HG03432 (cell line): ENCODE data around the gene SKAP2.

Source experiments
- ATAC-seq: cut with Tn5 transposase; IDR thresholded peaks from one replicate; pipeline ENCODE4 v1.9.1; 2021; ENCODE audit warnings: mild to moderate bottlenecking, moderate library complexity; ENCODE audit not compliant: unreplicated experiment

The SKAP2 gene

DNA sequence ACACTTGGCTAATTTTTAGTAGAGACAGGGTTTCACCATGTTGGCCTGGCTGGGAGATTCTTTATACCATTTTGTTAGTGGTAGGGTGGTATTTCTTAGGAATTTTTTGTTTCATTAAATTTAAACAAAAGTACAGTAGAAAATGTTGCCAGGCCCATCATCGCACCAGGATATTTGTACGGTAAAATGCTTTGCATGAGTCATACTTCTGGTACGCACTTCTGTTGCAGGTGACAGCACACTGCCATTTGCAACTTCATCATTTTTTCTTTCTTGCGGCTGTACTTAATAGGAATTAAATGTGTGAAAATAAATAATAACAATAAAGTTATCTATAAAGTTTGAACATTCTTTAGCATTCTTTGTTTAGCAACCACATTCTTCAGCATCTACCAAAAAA lies 195.6 kb downstream of the SKAP2 start:
- no peak for ATAC-seq

DNA sequence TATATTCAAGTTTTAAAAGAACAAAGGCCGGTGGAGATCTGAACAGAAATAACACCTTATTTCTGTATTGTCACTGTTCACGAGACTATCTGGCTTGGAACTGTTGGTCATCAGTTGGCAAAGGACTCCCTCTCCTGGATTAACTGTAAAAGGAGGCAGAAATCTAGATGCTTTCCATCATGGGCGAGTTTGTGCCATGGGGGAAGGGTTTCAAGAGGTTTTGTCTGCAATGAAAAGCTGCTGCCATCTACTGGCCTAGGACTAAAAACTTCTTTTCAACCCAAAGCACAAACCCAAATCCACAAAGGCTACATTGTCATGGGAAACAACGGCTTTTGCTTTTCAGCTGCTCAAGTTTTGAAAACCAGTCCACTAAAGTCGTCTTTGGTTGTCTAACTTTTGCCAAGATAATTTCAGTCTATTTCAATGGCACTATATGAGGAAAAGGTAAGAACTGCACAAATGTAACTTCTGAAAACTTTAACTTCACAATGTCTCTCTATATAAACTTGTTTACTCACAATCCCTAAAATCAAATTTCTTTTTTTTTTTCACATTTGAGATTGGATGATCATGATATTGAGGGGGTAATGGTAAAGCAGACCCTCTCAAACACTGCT lies 196.8 kb downstream of the SKAP2 start:
- ATAC-seq, result peak; percentile 72

DNA sequence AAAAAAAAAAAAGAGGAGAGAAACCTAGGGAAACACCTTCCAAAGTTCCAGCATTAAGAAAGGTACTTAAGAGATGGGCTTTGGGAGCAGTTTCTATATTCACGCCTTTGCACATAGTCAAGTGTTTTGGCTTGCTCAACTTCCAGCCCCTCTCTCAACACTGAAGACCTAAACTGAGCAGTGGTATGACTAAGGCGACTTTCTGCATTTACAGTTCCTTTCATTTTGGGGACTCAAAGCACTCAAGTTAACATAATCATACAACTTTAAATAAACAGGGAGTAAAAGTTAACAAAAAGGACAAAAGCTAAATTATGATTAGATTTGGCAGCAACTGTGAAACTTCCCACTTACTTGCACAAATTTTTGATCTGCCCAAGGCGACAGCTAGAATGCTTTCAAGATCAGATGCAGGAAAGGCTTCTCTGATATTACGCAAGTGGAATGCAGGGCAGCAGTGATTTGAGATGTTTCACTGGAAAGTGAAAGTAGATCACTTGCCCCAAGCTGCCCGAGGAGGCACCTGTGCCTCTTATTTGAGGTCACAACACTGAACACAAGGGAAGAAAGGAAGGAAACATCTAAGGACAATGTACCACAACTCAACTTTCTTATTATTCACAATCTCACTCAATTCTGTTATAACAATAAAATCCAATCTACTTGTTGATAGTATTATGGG lies 199.5 kb downstream of the SKAP2 start:
- peak; percentile 61 for ATAC-seq

DNA sequence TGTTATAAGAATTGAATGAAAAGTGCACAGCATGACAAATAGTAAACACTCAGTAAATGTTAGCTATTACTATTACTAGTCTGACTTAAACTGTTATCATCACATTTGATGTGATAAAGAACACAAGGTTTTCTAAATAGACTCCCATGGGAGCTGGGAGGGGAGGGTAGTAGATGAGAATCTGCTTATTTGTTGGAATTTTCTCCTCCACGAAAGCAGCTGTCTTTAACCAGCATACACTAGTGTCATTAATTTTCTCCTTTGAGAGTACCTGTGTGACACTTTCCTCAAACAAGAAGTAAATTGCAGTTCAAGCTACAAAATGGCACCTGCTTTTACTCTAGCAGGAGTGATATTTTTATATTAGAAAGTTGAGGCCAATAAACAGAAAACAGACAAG lies 200.1 kb downstream of the SKAP2 start:
- no peak for ATAC-seq

DNA sequence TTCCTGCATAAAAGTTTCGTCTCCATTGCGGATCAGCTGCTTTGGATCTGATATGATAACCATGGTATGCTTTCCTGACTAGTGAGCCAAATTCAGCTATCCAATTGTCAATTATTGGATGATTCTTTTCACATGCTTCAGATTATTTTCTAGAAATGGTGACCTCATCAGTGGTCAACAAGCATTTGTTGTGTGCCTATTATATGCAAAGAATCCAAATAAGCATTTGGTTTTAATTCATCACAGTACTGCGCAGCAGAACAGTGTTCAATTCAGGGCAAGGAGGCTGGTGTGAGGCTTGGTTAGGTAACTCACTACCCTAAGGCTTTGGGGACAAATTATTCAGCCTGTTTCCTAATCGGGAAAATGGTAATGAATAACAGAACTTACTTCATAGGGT lies 200.5 kb downstream of the SKAP2 start:
- no peak for ATAC-seq

DNA sequence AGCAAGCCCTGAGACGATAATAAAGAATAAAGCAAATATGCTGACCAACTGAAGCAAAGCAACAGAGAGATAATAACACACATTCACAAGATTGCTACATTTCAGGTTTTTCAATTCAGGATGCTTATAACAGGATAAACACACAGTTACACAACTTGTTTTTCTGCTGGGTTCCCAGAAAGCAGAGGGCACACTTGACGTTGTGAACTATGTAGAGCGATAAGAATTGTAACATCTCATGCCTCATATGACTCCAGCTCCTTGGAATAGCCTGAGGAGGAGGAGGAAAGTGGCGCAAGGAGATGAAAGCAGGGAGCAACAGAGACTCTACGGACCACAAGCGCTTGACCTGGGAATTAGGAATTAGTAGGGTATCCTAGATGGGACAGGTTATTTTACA lies 201.7 kb downstream of the SKAP2 start:
- no peak for ATAC-seq

DNA sequence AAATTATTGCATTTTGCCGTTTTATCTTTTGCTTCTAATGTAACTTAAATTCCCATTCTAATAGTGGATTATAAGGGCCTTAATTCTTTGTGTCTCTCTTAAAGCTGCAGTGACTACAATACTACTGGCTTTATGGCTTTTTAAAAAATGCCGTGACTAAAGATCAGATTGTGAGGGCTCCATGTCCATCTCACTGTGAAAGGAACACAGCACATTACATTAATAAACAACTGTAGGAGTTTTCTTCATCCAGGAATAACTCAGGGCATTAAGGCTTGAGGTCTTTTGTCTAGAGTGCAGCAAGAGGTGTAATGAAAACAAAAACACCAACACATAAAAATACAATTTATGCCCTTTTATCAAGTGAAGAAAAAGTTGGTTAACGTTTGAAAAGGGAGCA lies 205.3 kb downstream of the SKAP2 start:
- no peak for ATAC-seq

DNA sequence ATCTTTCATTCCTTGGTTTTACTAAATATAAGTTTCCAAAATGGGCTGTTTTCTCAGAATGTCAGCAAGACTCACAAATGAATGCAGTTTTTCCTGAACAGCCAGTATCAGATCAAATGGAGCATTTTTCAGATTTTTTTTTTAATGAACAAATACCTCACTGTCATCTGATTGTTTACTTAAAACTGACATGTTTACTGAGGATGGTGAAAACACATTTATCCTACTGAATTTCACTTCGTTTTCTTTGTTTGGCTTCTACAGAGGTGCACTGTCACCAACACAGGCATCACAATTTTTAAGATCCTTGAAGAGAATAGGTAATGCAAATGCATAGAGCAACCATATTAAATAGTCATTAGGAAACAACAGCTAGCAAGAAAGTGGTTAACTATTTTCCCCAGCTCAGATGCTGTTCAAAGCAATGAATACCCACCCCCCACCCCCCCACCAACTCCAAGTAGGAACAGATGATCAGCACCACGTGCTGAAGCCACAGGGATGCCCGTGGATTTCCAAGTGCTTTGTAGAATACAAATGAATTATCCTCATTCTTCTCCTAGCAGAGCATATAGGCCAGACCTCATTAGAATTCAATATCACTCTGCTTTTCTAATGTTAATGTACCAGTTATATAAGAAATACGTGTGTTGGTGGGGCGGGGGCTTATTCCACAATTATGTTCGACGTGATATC lies 205.9 kb downstream of the SKAP2 start:
- ATAC-seq, result no peak

DNA sequence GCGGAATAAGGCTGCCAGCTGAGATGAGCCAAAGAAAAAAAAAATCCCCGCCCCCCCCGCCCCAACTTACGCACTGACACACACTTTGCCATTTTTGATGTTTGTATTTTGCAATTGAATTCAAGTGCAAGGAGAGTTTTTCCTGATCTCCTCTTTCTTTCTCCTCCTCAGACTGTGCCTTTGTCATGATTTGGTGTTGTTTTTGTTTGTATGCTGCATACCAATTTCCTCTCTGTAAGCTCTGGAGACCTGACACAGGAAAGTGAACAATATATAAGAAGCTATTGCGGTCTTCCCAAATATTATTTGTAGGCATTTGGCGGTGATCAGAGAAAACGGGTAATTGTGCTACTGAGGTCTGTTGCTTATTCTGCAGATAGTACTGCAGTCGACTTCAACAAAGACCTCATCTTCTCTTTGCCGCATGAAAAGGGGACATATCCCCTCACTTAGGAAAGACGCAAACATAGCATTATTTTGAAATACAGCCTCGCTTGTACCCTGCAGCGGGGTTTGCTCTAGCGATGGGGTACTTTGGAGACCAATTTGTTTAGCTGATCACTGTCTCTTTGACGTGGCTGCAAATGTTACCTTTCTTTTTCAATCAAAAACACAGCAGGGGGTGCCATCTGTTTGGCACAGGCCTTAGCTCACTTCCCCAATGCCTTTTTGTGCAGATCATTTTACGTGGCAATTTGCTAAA lies 206.6 kb downstream of the SKAP2 start:
- ATAC-seq, result no peak

DNA sequence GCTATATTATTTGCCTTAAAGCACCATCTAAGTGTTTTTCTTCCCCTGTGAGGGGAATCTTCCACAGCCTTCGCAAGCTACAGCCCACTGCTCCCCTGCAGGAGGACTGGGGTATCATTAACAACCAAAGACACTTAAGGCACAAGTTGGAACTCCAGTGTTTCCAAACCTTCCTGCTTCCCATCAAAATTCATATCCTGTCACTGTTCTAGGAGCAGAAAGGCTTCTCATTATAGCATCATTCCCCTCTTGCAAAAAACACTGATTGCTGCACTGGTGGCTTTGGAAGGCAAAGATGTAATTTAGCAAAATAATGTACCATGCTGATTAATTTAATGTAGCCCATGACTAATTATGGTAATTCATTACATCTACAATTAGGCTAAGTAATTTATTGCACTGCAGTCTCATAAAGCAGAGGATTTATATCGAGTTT lies 207.2 kb downstream of the SKAP2 start:
- no peak for ATAC-seq

DNA sequence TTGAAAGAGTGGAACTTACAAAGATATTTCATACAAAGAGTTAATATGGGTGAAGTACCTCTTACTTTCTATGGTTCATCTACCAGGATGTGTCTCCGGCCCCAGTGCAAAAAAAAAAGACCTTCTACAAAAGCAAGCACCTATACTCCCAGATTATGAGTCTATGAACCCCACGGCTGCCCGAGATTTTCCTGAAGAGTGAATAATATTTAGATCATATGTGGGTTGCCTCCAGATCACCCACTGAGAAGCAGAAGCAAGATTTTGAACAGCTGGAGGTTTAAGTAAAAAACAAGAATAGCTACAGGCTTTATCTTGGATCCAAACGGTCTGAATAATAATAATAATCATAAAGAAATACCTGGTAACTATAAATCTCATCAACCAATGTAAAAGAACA lies 207.7 kb downstream of the SKAP2 start:
- ATAC-seq, result no peak

DNA sequence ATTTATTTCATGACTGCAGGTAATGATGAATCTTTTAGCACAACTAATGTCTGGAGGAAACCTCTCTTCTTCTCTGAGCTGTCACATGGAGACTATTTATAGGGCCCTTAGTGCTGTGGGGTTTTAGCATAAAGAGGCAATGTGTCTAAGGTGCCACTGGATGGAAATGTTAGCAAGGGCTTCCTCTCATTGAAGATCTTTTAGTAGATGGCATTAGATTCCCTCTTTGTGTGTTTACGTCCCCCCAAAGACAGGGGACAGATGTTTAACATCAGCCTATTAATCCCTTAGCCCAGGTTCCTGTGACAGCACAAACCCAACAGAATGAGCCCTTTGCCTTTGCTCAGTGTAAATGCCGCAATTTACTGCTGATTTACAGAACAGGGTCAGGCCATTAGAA lies 208.6 kb downstream of the SKAP2 start:
- ATAC-seq, result no peak

DNA sequence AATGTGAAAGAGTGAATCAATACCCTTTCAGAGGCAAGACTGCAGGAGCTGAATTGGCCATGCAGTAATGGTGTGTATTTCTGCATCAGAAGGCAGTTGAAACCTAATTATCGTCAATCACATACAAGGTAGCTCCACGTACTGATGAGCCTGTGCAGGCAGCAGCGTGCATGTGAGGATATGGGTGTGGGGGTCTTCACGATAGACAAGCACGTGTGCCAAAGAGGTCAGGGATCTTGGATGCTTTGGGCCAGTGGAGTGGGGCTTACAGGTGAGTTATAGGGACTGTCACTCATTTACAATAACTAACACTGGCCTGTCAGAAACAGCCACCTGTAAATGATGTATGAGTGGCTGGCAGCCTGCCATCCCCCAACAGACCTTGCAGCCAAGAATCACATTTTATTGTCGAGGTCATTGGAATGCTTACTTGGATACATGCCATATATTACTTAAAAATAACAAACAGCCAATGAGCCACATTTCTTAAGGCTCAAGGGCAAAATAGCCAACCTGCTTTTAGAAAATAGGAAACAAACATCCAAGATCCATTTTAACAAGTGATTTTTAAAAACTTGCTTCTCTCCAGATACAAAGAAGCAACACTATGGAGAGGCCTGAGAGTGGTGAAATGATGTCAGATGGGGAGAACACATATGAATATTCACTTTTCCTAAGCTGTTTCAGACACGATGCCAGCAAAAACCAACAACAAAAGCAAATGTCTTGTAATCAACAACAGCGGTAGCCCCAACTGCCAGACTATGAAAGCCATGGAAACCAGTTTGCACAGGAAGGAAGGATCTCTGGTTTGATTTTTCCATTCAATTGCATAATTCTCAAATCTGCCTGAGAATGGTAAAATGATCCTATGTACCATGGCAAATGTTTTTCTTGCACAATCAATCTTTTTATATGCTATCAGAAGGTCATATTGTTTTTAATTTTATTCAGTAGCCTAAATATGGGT lies 210.7 kb downstream of the SKAP2 start:
- no peak for ATAC-seq

DNA sequence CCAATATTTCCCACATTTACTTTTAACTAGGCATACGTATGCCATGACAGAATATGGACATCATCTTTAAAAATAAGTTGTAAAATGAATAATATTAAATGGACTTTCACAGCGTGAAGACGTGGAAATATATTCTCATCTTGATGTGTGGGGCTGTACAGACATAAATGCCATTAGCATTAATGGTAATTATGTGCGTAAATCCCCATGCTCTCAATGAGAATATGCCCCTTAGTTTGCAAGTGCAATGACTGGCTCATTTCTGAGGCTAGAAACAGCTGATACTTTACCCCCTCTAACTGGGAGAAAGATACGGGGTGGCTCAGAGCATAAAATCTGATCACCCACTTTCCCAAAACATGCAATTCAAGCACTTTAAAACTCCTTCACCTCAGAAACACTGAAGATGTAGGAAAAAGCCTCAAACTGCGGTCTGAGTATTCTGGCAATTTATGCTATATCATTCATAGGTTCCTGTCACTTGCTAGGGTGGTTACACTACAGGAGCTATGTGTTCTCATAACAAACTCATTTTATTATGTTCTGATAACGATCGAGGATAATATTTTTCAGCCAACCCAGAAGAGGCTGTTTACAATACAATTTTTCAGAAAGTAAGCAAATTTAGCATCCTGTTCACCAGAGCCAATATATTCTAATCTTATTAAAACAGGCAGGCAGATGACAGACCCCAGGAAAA lies 211.8 kb downstream of the SKAP2 start:
- ATAC-seq, result no peak

DNA sequence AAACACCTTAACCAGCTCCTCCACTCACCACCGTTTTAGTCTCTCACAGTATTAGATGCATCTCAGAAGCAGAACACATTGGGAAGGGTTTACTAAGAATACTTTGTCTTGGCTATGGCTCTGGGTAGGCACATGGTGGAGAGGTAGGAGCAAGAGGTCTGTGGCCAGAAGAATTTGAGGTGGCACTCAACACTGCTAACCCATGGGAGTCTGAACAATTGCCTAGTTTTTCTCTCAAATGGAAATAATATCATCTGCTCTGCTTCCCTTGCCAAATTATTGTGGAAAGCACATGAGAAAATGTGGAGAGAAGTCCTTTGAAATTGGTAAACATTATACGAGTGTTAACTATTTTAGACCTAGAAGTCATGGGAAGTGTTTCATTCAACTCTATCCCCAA lies 214.3 kb downstream of the SKAP2 start:
- ATAC-seq, result no peak

DNA sequence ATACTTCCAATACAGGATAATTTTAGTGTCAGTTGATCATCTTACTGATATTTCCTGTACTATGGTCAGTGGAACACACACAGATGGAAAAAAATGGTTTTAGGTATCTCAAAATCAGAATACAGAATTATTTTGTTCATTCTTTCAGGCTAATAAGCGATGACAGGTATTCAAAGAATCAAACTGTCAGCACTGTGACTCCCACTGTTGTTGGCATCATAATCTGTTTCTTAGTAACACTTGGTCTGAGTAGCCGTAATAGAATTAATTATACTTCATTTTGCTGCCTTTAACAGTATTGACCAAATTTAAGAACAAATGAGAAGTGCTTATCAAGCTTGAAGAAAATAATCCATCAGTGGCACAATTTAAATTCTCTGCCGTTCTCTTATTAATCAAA lies 215.0 kb downstream of the SKAP2 start:
- no peak for ATAC-seq

DNA sequence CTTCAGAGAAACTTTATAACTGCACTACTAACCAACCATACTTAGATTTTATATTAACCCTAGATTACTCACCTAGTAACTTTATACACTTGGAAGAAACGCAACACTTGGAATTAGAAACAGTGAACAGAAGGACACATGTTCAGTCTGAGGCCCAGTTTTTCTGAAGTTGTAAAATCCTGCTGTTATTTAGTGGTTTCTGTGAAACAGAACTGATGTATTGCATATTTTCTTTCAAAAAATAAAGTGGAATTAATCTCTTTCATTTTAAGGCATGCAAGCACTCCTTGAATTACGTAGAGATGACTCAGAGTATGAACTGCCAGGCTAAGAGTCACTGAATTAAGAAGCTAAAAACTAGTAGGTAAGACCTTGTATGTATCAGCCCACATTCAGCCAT lies 215.8 kb downstream of the SKAP2 start:
- ATAC-seq, result no peak

DNA sequence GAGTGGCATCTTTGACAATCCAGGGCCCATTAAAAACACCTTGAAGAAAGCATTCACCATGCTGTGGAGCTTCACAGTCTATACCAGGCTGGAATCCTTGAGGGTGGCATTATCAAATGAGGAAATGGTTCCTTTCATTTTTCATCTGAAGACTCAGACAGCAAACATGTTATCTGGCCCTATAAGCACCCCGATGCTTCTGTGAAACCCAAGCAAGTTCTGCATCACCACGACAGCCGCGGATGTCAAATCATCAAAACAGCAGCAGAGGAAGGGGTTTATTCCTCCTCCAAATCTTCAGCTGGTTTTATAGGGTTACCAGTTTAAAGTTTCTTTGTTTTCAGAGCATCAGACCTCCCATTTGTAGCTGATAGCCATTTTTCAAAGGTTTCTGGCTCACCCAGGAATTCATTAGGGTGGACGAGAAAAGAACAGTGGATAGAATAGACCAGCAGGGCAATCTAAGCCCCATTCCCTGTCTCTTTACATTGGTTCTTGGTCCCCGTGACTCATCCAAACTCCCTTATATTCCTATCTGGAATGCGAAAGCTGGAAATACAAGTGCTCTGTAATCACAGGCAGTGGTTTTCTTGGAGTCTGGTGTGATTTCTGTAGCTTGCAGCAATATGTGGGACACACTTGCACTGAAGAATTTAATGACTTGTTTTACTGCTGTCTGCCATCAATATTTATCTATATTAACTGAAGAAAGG lies 217.9 kb downstream of the SKAP2 start:
- no peak for ATAC-seq

DNA sequence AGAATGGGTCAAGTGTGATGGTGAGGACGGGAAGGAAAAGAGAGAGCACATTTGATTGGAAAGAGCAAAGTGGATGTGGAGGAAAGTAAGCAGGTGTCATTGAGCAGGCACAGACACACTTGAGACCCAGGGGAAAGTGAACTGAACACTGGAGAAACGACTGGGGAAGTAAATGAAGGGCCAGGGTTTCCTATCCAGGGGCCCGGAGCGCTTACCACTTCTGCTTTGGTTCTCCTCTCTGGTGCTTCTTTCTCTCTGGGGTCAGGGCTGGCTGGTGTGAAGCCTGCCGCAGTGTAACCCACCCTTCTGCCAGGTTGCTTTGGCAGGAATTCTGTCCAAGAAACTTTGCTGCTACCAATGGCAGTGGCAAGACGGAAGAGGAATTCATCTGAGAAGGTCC lies 219.3 kb downstream of the SKAP2 start:
- no peak for ATAC-seq
